ENCODE results near the gene ABO.

- TF ChIP-seq CTCF (IDR thresholded peaks at IDR 0.05; ENCODE audit: extremely low read depth in 1 of 2, insufficient read depth in 1 of 2, low read depth in 1 of 2, low read length in 2 of 2) (no peak), POLR2A (IDR thresholded peaks at IDR 0.05; ENCODE audit: low read depth, low read length) (no peak), GATA2 (IDR thresholded peaks at IDR 0.05; ENCODE audit: insufficient read depth, insufficient read length, low read depth, low read length) (no peak), JUN (IDR thresholded peaks at IDR 0.05; ENCODE audit: borderline replicate concordance, insufficient read depth, insufficient read length, low read depth) (no peak)
Observed at GRCh38 chr9:133280392-133280791, 5.4 kb upstream of the ABO start.

Measured in endothelial cell of umbilical vein (primary cell).